ENCODE measurements around the gene STT3B.

GRCh38 chr3:31673950-31674349, 141.2 kb downstream of the STT3B start:
- TF ChIP-seq CTCF (IDR thresholded peaks at IDR 0.05) (no peak), ZFX (IDR thresholded peaks at IDR 0.05; ENCODE audit: borderline replicate concordance) (no peak)

Measured in 22Rv1 (cell line).